ENCODE measurements around the gene SSBP2. TPM values are rescaled to one million over a fixed set of nuclear protein-coding genes. Genes with fewer than 3 reads are reported as not detected.

Gene SSBP2
- total RNA-seq, 1 donor from 2014 or later: 7.9 TPM

DNA sequence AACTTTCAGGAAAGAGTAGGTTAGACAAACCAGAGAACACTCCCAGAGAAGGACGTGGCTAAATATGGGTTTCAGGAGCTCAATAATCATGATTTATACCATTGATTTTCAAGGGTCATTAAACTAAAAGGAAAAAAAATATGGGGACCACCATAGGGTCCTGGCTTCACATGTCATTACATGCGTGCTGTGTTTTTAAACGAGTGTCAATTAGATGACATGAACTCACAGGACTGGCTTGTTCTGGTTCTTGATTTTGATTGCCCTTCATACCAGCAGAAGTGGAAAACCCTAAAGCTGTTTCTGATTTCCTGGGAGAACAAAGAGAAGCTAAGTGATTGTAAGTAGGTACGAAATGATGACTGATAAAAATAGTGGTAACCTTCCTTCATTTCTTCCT lies 362.7 kb downstream of the SSBP2 start:
- no peaks in the 10 kb centered on the region for H3K36me3 ChIP-seq (ENCODE audit: control insufficient read depth, insufficient read depth, low read length)
- DNase-seq (ENCODE audit: low read depth) (no peak), FAIRE-seq (no peak)
- TF ChIP-seq, protein P1, sequence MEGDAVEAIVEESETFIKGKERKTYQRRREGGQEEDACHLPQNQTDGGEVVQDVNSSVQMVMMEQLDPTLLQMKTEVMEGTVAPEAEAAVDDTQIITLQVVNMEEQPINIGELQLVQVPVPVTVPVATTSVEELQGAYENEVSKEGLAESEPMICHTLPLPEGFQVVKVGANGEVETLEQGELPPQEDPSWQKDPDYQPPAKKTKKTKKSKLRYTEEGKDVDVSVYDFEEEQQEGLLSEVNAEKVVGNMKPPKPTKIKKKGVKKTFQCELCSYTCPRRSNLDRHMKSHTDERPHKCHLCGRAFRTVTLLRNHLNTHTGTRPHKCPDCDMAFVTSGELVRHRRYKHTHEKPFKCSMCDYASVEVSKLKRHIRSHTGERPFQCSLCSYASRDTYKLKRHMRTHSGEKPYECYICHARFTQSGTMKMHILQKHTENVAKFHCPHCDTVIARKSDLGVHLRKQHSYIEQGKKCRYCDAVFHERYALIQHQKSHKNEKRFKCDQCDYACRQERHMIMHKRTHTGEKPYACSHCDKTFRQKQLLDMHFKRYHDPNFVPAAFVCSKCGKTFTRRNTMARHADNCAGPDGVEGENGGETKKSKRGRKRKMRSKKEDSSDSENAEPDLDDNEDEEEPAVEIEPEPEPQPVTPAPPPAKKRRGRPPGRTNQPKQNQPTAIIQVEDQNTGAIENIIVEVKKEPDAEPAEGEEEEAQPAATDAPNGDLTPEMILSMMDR (IDR thresholded peaks at IDR 0.05; ENCODE audit: insufficient read depth, low read length, severe bottlenecking): no peak
- no peak overlapping the region for H3K4me3 ChIP-seq (ENCODE audit: low read depth, low read length)
- peaks cover 3% of the 10 kb centered on the region for H3K27me3 ChIP-seq (ENCODE audit: control insufficient read depth, insufficient read depth, low read length)

DNA sequence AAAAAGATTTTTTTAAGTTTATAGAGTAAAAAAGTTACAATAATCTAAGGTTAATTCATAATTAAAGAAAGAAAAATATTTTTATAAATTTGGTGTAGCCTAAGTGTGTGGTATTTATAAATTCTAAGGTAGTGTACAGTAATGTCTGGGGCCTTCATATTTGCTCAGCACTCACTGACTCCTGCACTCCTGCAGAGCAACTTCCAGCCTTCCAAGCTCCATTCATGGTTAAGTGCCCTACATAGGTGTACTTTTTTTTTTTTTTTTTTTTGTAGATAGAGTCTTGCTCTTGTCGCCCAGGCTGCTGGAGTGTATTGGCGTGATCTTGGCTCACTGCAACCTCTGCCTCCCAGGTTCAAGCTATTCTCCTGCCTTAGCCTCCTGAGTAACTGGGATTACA lies 367.0 kb downstream of the SSBP2 start:
- TF ChIP-seq, protein P1 (IDR thresholded peaks at IDR 0.05; ENCODE audit: insufficient read depth, low read length, severe bottlenecking): no peak
- Histone ChIP-seq H3K27me3 (ENCODE audit: control insufficient read depth, insufficient read depth, low read length) (no peaks in the 10 kb centered on the region), H3K36me3 (ENCODE audit: control insufficient read depth, insufficient read depth, low read length) (no peaks in the 10 kb centered on the region), H3K4me3 (ENCODE audit: low read depth, low read length) (no peak overlapping the region)
- FAIRE-seq: no peak
- no peak for DNase-seq (ENCODE audit: low read depth)

DNA sequence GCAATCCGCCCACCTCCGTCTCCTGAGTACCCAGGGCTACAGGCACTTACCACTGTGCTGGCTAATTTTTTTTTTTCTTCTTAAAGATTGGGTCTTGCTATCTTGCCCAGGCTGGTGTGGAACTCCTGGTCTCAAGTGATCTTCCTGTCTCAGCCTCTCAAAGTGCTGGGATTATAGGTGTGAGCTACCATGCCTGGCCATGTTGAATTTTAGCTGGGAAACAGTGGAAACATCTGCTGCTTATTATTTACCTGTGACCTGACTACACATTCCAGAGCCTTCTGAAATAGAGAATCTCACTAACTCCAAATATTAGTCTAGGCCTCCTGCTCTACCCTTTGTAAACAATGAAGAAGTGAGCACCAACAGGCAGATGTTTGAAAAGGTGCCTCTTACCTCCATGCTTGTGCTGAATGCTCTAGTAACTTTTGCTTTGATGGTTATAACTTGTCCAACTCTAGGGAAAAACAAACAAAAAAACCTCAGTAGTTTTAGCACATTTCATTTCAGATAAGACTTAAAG lies 379.5 kb downstream of the SSBP2 start:
- DNase-seq (ENCODE audit: low read depth) (no peak), FAIRE-seq (no peak)
- TF ChIP-seq, protein P1 (IDR thresholded peaks at IDR 0.05; ENCODE audit: insufficient read depth, low read length, severe bottlenecking): no peak
- H3K27me3 ChIP-seq (ENCODE audit: control insufficient read depth, insufficient read depth, low read length): peaks cover 1% of the 10 kb centered on the region
- H3K36me3 ChIP-seq (ENCODE audit: control insufficient read depth, insufficient read depth, low read length): no peaks in the 10 kb centered on the region
- H3K4me3 ChIP-seq (ENCODE audit: low read depth, low read length): no peak overlapping the region

DNA sequence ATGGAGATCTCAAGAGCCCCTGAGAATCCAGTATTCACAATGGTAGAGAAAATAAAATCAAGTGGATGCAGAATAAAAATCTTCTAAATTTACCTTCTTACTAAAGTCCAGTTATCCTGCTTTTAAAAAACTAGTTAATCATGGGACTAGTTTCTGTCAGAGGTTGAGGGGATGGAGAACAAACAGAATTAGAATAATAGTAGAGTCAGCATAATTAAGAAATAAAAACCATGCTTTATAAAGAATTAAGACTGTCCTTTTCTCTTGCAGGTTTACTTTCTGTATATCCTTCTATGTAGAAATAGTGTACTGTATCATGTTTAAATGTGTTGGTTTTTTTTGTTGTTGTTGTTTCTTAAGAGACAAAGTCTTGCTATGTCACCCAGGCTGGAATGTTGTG lies 380.0 kb downstream of the SSBP2 start:
- Histone ChIP-seq H3K36me3 (ENCODE audit: control insufficient read depth, insufficient read depth, low read length) (no peaks in the 10 kb centered on the region), H3K4me3 (ENCODE audit: low read depth, low read length) (no peak overlapping the region), H3K27me3 (ENCODE audit: control insufficient read depth, insufficient read depth, low read length) (peaks cover 1% of the 10 kb centered on the region)
- TF ChIP-seq, protein P1 (IDR thresholded peaks at IDR 0.05; ENCODE audit: insufficient read depth, low read length, severe bottlenecking): no peak
- DNase-seq (ENCODE audit: low read depth) (no peak), FAIRE-seq (no peak)

DNA sequence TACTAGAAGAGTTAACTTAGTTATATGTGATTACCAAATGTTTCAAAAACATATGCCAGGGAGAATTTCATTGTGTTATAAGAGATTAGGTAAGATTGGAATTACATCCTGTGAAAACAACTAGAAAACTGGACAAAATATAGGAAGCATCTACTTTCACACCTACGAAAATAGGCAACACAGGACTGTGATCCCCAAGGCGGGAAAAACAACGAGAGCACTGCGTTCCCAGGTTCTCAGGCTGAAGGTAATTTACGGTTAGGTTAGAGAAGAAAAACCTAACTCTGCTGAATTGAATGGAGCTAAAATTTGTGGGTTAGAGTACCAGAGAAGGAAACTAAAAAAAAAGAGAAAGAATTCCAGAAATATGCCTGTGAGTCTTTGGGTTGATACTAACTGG lies 385.4 kb downstream of the SSBP2 start:
- DNase-seq (ENCODE audit: low read depth) (no peak), FAIRE-seq (no peak)
- no peak overlapping the region for H3K4me3 ChIP-seq (ENCODE audit: low read depth, low read length)
- H3K36me3 ChIP-seq (ENCODE audit: control insufficient read depth, insufficient read depth, low read length): no peaks in the 10 kb centered on the region
- TF ChIP-seq, protein P1 (IDR thresholded peaks at IDR 0.05; ENCODE audit: insufficient read depth, low read length, severe bottlenecking): no peak
- H3K27me3 ChIP-seq (ENCODE audit: control insufficient read depth, insufficient read depth, low read length): no peaks in the 10 kb centered on the region
